ENCODE data around the gene AKAP12.

AKAP12 gene

DNA sequence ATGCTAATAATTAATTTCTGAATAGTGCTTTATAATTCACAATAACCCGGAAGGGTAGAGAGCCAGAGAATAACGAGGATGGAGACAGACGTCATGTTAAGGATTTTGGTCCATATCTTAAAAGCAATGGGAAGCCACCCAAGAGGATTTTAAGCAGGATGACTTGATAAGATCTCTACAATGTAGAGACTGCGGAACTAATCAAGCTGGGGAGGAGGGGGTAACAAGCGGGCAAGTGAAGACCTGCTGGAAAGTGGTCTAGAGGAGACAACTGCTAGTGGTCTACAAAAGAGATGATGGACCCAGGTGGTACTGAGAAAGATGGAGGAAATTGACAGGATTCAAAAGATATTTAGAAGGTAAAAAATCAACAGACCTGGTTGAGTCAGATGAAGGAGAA is 144.4 kb downstream of the AKAP12 start:
- no peak for DNase-seq (ENCODE audit: low read depth)

DNA sequence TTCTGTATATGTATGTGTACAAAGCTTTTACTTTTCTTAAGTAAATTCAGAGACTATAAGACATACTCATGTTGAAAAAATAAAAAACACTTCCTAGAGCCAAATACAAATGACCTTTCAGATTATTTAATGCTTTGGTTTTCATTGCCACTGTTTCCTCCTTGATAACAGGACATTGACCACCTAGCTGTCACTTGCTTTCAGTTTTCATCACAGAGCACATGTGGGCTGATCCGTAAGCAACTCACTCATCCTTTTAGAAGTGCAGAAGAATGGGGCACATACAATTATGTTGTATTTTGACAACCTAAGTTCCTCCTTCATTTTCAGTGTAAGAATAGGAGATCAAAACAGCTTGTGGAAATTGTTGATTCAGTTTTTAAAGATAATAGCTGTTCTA is 145.4 kb downstream of the AKAP12 start:
- DNase-seq (ENCODE audit: low read depth): no peak

- DNase-seq (ENCODE audit: low read depth): no peak
Measured at GRCh38 chr6:151387175-151387970, 147.6 kb downstream of the AKAP12 start.

DNA sequence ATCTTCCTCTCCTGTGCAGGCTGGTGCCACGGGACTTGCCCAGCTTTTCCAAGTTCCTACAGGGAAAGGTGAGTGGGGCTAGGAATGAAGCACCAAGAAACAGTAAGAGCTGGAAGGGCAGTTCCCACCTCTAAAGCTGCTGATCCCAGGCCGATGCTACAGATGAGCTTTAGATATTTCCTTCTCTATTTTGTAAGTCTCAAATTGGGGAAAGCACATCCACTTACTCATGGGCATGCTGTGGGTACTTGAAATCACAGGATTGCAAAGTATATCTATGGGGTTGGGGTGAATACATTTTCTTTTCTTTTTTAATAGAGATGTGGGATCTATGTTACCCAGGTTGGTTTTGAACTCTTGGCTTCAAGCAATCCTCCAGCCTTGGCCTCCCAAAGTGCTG is 148.5 kb downstream of the AKAP12 start:
- no peak for DNase-seq (ENCODE audit: low read depth)

DNA sequence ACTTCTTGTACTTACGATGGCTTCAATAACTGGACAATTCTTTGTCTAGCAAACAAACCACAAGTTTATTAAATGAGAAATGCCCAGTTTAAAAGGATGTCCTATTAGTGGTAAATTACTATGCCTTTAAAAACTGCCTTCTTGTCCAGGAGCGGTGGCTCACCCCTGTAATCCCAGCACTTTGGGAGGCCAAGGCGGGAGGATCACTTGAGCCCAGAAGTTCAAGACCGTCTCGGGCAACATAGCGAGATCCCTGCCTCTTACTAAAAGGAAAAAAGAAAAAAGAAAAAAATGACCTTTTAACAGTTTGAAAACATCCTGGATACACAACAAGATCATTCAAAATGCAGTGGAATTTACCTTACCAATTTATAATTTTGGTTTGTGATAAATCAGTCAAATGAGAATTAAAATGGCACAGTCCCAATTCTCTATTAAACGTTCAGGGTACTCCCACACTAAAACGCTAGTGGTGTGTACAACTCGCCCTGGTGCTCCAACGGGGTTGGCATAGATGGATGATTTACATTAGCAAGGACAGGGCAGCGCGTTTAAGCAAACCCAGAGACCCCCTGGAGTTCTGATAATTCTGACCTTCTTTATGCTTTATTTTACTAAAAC is 149.3 kb downstream of the AKAP12 start:
- no peak for DNase-seq (ENCODE audit: low read depth)

GRCh38 chr6:151389618-151390275 is 150.0 kb downstream of the AKAP12 start:
- DNase-seq (ENCODE audit: low read depth): no peak

DNA sequence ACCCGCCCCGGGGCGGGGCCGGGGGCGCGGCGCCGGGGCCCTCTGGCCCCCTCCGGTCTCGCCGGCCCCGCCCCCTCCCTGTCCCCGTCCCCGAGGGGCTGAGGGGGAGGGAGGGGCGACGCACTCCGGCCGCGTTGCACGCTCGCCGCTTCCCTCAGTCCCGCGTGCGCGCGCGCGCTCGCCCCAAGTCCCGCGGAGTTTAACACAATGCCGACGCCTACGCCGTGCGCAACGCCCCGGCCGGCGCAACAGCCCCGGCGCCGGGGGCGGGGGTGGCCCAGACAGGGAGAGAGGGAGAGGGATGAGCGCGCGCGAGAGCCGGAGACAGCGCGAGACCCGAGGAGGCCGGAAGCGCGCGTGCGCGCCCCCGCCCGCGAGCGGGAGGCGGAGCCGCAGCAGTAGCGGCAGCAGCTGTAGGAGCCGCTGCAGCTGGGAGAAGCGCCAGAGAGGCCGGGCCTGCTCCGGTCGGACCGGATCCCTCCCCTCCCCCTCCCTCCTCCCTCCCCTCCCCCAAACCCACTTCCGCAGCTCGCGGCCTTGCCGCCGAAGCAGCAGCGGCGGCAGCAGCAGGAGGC is 150.6 kb downstream of the AKAP12 start:
- peak; percentile 96 for DNase-seq (ENCODE audit: low read depth)

- peak; percentile 73 for DNase-seq (ENCODE audit: low read depth)
Measured at GRCh38 chr6:151390851-151391470, 151.2 kb downstream of the AKAP12 start.

DNA sequence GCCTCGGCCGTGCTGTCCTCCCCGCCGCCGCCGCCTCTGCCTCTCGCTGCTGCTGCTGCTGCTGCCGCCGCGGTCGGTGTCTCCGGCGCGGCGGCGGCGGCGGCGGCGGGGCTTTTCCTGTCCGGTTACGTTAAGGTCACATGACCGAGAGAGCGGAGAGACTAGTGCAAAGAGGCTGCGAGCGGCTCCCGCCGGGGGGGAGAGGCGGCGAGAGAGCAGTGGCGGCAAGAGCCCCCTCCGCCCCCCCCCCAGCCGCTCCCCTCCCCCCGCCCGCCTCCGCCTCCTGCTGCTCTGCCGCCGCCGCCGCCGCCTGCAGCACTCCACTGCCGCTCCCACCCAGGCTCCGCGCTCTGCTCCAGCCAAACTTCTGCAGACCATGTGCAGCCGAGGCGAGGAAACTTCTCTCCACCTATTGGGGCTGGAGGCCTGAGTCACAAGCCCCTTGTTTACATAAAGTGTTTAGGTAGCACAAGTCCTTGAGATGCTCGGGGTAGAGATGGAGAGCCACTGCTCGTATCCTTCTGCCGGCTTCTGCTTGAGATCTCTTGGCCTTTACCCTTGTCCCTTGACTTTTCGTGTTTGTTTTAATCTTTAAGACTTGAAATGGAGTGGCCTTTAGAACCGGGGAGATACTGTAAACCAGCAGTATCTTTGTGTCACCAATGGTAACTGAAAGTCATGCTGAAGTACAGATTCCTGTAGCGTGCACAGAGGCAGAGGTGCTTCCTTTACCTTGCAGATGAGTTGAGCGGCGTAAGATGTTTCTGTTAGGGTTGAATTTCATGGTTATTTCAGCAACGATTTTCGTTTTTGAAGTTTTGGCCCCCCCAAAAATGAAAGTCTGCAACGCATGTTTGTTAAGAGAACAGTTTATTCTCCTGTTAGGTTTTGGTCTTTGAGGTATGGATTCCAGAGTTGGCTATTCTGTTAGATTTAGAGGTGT is 152.0 kb downstream of the AKAP12 start, which contains the start of gene ZBTB2:
TSS of gene ZBTB2 (minus strand) at position 89 of the 943 bp plus-strand sequence. CDS start 17,922 bp downstream, outside the sequence.
- DNase-seq (ENCODE audit: low read depth): peak; percentile 51

- DNase-seq (ENCODE audit: low read depth): no peak
Measured at GRCh38 chr6:151392427-151392826, 152.7 kb downstream of the AKAP12 start.

- no peak for DNase-seq (ENCODE audit: low read depth)
Measured at GRCh38 chr6:151393410-151393809, 153.6 kb downstream of the AKAP12 start.

DNA sequence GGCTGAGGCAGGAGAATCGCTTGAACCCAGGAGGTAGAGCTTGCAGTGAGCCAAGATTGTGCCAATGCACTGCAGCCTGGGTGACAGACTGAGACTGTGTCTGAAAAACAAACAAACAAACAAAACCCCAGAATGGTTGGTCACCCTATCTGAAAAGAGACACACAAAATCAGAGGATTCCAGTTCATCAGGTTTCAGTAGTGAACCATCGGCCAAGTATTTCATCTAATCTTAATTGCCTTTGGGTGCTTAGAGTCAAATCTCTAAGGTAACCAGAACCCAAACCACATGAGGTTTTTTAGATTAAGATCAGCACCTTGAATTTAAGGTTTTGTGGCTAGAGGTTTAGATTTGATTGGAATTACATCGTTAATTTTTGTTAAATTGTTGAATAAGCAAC is 159.9 kb downstream of the AKAP12 start:
- DNase-seq (ENCODE audit: low read depth): no peak

GRCh38 chr6:151400473-151400872 is 160.7 kb downstream of the AKAP12 start:
- DNase-seq (ENCODE audit: low read depth): no peak

GRCh38 chr6:151402228-151402627 is 162.5 kb downstream of the AKAP12 start:
- DNase-seq (ENCODE audit: low read depth): no peak

DNA sequence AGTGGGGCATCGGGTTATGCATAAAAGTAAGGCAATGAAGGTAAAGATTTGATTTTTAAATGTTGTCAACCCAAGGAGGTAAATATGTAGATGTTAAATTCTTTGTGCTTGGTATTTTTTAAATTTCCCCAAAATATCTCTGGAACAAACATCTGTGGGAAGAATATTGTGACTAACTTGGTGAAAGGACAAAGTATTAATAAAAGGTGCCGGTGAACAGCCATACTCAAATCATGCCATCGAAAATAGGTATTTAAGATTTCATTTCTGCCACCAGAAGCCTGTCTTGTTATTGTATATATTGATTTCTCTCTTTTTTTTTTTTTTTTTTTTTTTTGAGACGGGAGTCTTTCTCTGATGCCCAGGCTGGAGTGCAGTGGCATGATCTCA is 164.1 kb downstream of the AKAP12 start:
- DNase-seq (ENCODE audit: low read depth): no peak
